GM21737 (cell line): Measurements from ENCODE around the gene NUDT3.
"Not testable (repeated sequence)": the region's sequence is repeated elsewhere in the genome, so short reads cannot be mapped to it uniquely, and the experiment has no call there.

Experiments used
- ATAC-seq: cut with Tn5 transposase; IDR thresholded peaks from one replicate; pipeline ENCODE4 v1.9.1; 2021; ENCODE audit warnings: mild to moderate bottlenecking, moderate library complexity; ENCODE audit not compliant: unreplicated experiment

NUDT3 gene

DNA sequence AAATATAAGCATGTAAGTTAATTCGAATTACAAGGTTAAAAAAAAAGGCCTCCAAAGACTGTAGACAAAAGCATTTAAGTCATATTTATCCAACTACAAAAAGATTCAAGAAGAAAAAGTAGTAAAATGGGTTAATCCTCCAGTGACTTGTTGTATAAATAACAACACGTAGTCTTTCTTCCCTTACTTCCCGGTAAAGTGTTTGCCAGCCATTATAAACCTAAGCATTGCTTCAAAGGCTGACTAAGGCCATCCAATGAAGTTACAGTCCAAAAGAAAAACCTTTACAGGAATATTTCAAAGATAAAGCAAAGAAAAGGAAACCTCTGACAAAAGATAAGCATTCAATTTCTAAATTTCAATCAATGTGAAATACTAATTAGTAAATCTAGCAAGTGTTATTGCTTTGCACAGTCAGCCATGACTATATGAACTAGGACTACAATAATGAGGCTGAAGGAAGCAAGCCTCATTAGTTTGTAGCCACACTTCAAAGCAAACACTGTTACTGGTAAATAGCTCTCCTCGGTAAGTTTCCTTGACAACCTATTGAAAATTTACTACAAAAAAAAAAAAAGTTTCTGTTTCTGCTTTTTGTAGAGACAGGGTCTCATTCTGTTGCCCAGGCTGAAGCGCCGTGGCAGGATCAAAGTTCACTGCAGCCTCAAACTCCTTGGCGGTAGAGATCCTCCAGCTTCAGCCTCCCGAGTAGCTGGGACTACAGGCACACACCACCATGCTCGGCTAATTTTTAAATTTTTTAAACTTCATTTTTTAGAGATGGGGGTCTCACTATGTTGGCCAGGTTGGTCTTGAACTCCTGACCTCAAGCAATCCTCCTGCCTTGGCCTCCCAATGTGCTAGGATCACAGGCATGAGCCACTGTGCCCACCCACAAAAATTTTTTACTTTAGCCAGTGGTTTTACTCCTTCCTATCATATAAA is 46.0 kb downstream of the NUDT3 start:
- ATAC-seq = no peak

GRCh38 chr6:34343806-34344205 is 48.7 kb downstream of the NUDT3 start:
- no peak for ATAC-seq

GRCh38 chr6:34342247-34342646 is 50.2 kb downstream of the NUDT3 start:
- no peak for ATAC-seq

- ATAC-seq = no peak
Measured at GRCh38 chr6:34341481-34341971, 50.9 kb downstream of the NUDT3 start.

DNA sequence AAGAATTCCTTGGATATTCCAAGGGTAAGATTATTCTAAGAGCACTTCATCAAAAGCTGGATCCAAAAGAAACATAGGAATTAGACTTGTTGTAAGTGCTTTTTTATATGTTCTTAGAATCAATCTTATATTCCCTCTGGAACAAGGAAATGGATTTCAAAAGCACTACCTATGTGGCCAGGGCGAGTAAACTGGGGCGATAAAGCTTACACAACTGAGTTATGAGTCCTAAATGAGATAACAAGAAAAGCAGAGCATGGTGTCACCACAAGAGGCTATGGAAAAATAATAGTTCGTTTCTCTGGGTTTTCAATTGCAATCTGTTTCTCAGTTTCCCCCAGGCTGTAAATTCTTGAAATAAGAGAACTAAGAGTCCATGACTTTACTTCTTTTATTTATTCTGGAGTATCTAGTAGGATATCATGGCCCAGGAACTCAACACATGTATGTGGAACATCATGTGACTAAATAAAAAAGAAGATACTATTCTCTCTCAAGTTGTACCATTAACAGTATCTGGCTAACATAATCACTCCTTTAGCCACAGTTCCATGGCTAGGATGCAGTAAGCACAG is 51.5 kb downstream of the NUDT3 start:
- ATAC-seq = no peak

GRCh38 chr6:34340394-34340793 is 52.1 kb downstream of the NUDT3 start:
- no peak for ATAC-seq

- ATAC-seq = no peak
Measured at GRCh38 chr6:34339971-34340370, 52.5 kb downstream of the NUDT3 start.

- ATAC-seq = no peak
Measured at GRCh38 chr6:34339432-34339831, 53.0 kb downstream of the NUDT3 start.

DNA sequence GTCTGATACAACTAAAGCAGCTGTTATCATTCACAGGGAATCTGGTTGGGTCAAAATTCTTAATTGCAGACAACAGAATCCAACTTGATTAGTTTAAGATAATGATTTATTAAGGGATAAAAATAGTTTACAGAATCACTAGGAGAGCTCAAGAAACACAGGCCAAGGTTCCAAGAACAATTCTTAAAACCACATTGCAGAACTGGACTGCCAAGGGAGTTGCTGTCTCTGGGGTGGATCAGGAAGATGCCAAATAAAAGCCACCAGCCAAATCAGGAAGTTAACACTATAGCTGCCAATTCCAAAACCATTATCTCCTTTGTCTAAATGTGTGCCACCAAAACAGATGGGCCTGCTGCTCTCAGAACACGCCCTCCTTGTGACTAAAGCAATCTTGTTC is 53.7 kb downstream of the NUDT3 start:
- no peak for ATAC-seq

DNA sequence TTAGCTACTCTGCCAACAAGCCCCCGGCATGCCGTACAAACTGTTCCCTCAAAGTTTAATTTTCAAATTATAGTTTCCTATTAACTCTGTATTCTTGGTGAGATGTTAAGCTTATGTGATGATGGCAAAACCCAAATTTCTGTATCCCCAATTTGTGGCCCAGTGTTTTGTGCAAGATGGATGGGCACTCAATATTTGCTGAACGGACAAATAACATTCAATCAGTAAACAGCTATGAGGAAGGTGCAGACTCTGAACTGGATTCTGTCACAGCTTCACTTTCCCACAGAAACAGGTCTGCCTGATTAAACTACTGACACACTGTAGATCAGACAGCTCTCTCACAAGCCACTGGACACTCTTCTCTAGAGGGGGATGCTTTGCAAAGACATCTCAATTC is 54.1 kb downstream of the NUDT3 start:
- no peak for ATAC-seq

DNA sequence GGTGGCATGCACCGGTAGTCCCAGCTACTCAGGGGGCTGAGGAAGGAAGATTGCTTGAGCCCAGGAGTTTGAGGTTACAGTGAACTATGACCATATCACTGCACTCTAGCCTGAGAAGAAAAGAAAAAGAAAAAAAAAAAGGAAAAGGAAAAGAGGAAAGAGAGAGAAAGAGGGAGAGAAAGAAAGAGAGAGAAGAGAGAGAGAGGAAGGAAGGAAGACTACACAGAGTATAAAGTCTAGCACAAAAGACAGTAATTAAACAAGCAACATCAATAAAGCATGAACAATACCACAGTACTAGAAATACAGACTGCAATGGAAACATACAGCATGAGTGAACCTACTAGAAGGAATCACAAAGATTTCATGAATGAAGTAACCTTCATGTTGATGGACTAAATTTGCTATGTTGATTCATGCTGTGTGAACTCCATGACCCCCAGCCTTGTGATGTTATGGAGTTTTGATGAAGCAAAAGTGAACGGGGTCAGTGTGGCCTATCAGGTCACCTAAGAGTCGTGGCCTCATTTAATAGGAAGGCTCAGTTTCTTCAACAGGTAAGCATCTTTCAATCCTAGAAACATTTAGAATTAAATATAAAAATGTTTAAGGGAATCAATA is 57.6 kb downstream of the NUDT3 start:
- ATAC-seq = no peak

- ATAC-seq = no peak
Measured at GRCh38 chr6:34333858-34334257, 58.6 kb downstream of the NUDT3 start.

- no peak for ATAC-seq
Measured at GRCh38 chr6:34332251-34333198, 59.9 kb downstream of the NUDT3 start.

DNA sequence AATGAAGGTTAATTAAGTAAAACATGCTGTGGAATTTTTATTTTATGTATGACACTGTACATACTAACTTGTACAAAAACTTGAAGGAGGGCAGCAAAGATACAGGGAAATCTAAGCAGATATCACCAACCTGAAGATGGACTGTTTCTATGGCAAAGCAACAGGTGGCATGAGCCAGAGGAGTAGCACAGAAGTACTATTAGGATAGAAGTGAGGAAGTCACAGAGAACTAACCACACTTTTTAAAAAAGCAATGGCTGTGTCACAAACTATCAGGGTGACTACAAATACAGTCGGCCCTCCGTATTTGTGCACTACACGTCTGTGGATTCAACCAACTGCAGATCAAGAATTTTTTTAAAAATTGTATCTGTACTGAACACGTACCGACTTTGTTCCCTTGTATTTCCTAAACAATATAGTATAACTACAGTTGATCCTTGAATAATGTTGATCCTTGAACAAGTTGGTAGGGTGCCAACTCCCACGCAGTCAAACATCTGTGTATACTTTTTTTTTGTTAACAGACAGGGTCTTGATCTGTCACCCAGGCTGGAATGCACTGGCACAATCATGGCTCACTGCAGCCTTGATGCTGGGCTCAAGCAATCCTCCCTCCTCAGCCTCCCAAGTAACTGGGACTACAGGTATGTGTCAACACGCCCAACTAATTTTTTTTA is 61.0 kb downstream of the NUDT3 start:
- ATAC-seq = no peak

DNA sequence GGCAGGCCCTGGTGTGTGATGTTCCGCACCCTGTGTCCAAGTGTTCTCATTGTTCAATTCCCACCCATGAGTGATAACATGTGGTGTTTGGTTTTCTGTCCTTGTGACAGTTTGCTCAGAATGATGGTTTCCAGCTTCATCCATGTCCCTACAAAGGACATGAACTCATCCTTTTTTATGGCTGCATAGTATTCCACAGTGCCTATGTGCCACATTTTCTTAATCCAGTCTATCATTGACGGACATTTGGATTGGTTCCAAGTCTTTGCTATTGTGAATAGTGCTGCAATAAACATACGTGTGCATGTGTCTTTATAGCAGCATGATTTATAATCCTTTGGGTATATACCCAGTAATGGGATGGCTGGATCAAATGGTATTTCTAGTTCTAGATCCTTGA is 62.7 kb downstream of the NUDT3 start:
- ATAC-seq = not testable (repeated sequence)

GRCh38 chr6:34328969-34329368 is 63.5 kb downstream of the NUDT3 start:
- no peak for ATAC-seq

- not testable (repeated sequence) for ATAC-seq
Measured at GRCh38 chr6:34327313-34328205, 64.9 kb downstream of the NUDT3 start.

DNA sequence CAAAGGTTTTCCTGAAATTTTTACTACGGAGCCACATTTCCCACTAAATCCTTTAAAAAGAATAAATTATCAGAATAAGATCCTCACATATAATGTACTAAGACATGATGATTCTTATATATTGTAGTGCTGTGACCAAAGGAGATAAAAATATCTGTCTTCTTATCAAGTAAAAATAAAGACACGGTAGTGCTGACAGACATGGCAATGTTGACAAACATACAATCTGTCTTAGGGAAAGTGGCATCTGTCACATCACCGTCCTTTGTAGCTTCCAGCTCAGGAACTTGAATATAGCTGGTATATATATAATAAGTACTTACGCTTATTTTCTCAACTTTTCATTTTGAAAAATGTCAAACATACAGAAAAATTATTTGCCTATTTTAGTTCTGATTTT is 66.8 kb downstream of the NUDT3 start:
- no peak for ATAC-seq
